Memory B cell (primary cell): ENCODE results near the gene SMCO3.

Source experiments
- ATAC-seq: fragments of 150-1000 bp; cut with Tn5 transposase; 2 replicates; pipeline ENCODE4 v1.10.0; 2021; ENCODE audit warnings: low read depth, mild to moderate bottlenecking, moderate library complexity
- DNase-seq, 2 donors: peaks; one replicate each; pipeline ENCODE4 v3.0.0; 2022; ENCODE audit warnings: low spot score in 2 of 2
- H3K27ac Mint-ChIP-seq: one replicate; pipeline ENCODE4 v1.8.0; 2022; ENCODE audit warnings: mild to moderate bottlenecking, moderate library complexity, mixed read lengths
- H3K27me3 Mint-ChIP-seq: one replicate; pipeline ENCODE4 v1.8.0; 2022; ENCODE audit warnings: mixed read lengths
- H3K36me3 Mint-ChIP-seq: one replicate; pipeline ENCODE4 v1.8.0; 2022; ENCODE audit warnings: mild to moderate bottlenecking, mixed read lengths
- H3K4me1 Mint-ChIP-seq: one replicate; pipeline ENCODE4 v1.8.0; 2022; ENCODE audit warnings: mixed read lengths
- H3K4me3 Mint-ChIP-seq: one replicate; pipeline ENCODE4 v1.8.0; 2022; ENCODE audit warnings: mild to moderate bottlenecking, moderate library complexity, mixed read lengths
- H3K9me3 Mint-ChIP-seq: one replicate; pipeline ENCODE4 v1.8.0; 2022; ENCODE audit warnings: mixed read lengths

SMCO3 gene

DNA sequence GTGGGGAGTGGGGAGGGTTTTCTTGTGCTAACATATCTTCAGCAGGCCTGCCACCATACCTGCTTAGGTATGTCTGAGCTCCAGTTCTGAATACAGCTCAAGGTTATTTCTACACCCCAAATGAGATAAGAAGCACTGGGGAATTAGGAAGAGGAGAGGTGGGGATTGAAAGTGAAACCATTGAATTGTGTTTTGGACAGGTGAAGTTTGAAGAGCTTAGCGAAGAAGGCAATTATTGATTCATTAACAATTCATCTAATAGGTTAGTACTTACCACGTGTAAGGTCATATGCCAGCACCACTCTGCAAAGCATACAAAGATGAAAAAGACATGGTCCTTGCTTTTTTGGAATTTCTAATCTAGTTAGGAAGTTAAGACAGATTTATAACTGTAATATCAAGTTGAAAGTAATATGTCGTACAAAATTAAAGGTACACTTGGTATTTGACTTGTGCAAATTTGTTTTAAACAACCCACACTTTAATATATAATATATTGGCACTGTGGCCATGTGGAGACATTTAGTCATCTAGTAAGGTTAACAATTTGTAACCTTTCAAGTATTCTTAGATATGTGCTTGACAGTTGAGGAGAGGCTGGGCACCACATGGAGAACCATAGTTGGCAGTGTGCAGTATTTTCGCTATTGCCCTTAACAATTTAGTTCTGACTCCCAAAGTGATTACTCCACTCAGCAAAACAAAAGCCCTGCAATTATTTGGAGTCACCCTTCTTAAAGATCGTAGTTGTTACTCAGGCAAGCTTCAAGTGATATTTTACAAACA lies 3.6 kb downstream of the SMCO3 start:
- Mint-ChIP-seq H3K4me1 (peaks cover 10% of the 10 kb centered on the region), H3K36me3 (peaks cover 1% of the 10 kb centered on the region), H3K27me3 (no peaks in the 10 kb centered on the region), H3K27ac (peak overlapping the region; percentile 41), H3K9me3 (no peaks in the 10 kb centered on the region), H3K4me3 (peak overlapping the region; percentile 62)
- ATAC-seq (no peak), DNase-seq (no peak)

DNA sequence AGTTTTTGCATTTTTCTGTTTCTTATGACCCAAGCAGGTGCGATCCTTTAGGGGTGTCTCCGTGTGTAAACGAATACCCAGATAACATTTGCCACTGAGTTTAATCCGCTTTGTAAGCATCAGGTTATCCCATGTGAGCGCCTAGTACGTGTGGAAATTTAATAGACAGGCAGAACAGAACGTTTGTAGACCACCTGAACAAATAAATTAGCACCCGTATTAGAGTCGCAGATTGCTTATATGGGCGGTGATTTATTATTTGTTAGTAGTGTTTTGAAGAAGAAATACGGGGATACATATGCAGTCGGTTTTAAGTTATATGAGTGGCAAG lies 10.2 kb downstream of the SMCO3 start:
- no peaks in the 10 kb centered on the region for H3K9me3 Mint-ChIP-seq
- ATAC-seq (peak; percentile 2), DNase-seq (no peak)
- H3K27ac Mint-ChIP-seq = no peak overlapping the region
- H3K27me3 Mint-ChIP-seq = no peaks in the 10 kb centered on the region
- H3K36me3 Mint-ChIP-seq = peaks cover 6% of the 10 kb centered on the region
- H3K4me1 Mint-ChIP-seq = peaks cover 9% of the 10 kb centered on the region
- no peak overlapping the region for H3K4me3 Mint-ChIP-seq

DNA sequence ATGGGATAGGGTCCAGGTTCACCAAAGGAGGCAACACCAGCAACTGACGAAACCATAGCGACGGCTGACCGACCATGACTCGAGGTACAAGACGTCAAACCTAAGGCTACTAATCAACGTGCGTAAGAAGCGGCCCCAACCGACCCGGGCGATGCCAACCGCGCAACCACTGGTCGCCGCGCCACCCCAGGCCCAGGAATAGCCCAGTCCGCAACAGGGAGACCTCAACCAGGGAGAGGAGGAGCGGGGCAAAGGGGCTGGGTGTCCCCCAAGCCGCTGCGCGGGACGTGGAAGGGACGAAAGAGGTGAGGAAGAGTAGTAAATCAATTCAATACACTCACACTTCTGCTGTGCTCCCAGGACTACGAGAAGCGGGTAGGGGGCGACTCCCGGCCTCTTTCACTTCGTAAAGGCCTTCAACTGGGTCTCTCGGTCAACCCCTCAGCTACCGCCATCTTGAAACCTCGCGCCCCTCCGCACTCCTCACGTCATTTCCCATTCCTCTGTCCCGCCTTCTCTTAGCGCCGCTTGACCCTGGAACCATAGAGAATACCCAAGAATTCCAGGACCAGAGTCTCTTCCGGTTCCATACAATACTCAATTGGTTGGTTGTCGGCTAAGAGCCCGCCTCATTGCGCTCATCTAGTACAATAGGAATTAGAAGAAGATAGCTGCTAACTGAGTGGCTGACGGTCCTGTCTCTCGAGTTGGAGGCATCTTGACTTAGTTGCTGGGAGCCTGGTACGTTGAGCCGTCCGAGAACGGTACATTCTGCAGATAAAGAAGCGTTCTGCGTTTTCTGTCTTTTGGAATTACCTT lies 10.8 kb downstream of the SMCO3 start, which contains the start of the genes C12orf60 and WBP11:
Gene C12orf60 (plus strand): TSS at position 660 of the 819 bp plus-strand sequence. CDS start 19,266 bp downstream, outside the sequence.
Gene WBP11 (minus strand): TSS at position 468 of the 819 bp plus-strand sequence. CDS start 2,095 bp downstream, outside the sequence.
- H3K4me1 Mint-ChIP-seq = peaks cover 9% of the 10 kb centered on the region
- peak; percentile 81 to 86 for DNase-seq
- peaks cover 6% of the 10 kb centered on the region for H3K36me3 Mint-ChIP-seq
- no peak within 1 kb of the TSS for H3K4me3 Mint-ChIP-seq
- H3K27me3 Mint-ChIP-seq = no peaks in the 10 kb centered on the region
- ATAC-seq = peak; percentile 83
- H3K9me3 Mint-ChIP-seq = no peaks in the 10 kb centered on the region
- no peak within 1 kb of the TSS for H3K27ac Mint-ChIP-seq

DNA sequence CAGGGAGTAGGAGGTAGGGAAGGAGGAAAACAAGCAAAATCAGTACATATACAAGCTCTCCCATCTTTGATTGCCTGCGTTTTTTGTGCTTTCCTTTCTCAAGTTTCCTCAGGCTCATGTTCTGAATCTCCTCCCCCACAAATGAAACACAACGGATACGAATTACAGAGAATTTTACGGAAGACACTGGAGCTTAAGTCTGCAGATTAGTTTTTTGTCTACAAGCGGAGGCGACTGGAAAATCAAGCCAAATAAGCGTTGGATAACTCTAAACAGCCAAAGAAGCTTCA lies 11.3 kb downstream of the SMCO3 start:
- peaks cover 9% of the 10 kb centered on the region for H3K4me1 Mint-ChIP-seq

DNA sequence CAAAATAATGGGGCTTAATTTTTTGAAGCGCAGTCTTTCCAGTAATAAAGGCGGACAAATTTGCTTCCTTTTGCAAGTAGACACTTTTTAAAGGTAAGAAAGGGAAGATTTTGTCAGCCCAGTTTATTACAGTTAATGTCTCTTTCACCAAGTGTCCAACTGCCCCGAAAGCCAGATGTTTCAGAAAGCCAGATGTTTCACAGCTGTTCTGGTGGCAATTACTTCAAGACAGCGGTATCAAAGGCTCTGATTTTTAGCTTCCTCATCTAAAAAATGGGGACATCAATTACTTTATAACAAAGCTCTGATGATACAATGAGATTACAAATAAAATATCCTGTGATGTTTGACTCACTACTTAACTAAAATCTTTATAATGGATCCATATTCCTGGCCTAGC lies 11.7 kb downstream of the SMCO3 start:
- H3K27ac Mint-ChIP-seq = no peak overlapping the region
- DNase-seq = no peak
- no peaks in the 10 kb centered on the region for H3K9me3 Mint-ChIP-seq
- no peak overlapping the region for H3K4me3 Mint-ChIP-seq
- ATAC-seq = no peak
- peaks cover 11% of the 10 kb centered on the region for H3K36me3 Mint-ChIP-seq
- H3K4me1 Mint-ChIP-seq = peaks cover 9% of the 10 kb centered on the region
- H3K27me3 Mint-ChIP-seq = no peaks in the 10 kb centered on the region

More for the DNA sequence above, 11.3 kb downstream of the SMCO3 start:
- ATAC-seq (no peak), DNase-seq (no peak)
- Mint-ChIP-seq H3K27ac (no peak overlapping the region), H3K36me3 (peaks cover 7% of the 10 kb centered on the region), H3K9me3 (no peaks in the 10 kb centered on the region), H3K27me3 (no peaks in the 10 kb centered on the region), H3K4me3 (no peak overlapping the region)

DNA sequence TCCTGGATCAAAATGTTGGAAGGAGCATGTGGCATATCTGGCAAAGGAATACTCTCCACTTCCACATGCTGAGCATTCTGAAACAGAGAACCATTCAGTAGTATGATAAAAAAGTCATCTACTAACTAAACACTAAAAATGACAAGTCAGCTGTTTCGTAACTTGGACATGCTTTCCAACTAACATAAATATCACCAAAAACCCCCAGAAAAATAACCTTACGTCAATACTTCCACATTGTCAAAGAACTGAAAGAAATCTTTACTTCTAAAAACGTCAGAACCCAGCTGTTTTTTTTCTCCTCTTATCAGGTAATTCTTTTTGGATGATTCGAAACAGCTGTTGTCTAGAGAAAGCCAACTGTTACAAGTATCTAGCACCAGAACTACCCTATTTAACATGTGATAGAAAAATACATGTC lies 18.9 kb downstream of the SMCO3 start:
- Mint-ChIP-seq H3K4me1 (peaks cover 2% of the 10 kb centered on the region), H3K9me3 (no peaks in the 10 kb centered on the region), H3K27me3 (no peaks in the 10 kb centered on the region), H3K4me3 (no peak overlapping the region), H3K27ac (peak overlapping the region; percentile 75), H3K36me3 (peaks cover 41% of the 10 kb centered on the region)
- ATAC-seq (peak; percentile 42), DNase-seq (no peak)

DNA sequence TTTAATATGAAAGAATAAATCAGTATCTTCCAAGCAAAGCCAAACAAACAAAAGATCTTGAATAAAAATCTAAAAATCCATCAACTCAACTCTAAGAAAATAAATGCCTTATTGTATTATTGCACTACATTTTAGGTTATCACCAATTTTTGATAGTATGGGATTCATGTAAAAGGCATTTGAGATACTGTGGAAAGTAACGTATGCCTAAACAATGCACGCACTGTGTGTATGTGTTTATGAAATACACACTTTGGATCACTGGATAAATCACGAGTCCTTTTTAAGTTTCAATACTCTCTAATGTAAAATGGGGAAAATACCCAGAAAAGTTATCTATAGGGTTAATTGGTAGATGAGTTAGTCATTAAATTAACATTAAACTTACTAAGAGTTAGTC lies 28.4 kb downstream of the SMCO3 start:
- no peaks in the 10 kb centered on the region for H3K9me3 Mint-ChIP-seq
- peaks cover 1% of the 10 kb centered on the region for H3K4me1 Mint-ChIP-seq
- H3K27ac Mint-ChIP-seq = no peak overlapping the region
- H3K4me3 Mint-ChIP-seq = no peak overlapping the region
- no peaks in the 10 kb centered on the region for H3K27me3 Mint-ChIP-seq
- ATAC-seq (no peak), DNase-seq (no peak)
- H3K36me3 Mint-ChIP-seq = peaks cover 19% of the 10 kb centered on the region

DNA sequence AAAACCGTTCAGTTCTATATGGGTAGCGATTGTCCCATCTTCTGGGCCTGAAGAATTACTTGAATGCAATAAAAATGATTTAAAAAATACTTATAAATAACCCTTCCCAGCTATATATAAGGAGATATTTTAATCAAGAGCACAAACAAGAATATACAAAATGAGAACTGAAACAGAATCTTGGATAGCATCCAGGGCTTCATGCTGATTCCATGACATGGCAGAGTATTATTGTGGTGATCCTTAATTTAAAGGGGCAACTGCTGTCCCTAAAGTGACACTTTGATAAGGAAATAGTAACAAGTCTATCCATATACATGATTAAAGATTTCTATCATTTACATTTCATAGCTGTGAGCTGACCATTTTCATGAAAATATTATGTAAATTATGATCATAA lies 29.5 kb downstream of the SMCO3 start:
- H3K27ac Mint-ChIP-seq = no peak overlapping the region
- H3K4me1 Mint-ChIP-seq = peaks cover 4% of the 10 kb centered on the region
- no peak for DNase-seq
- no peak for ATAC-seq
- no peaks in the 10 kb centered on the region for H3K27me3 Mint-ChIP-seq
- peaks cover 12% of the 10 kb centered on the region for H3K36me3 Mint-ChIP-seq
- no peak overlapping the region for H3K4me3 Mint-ChIP-seq
- H3K9me3 Mint-ChIP-seq = no peaks in the 10 kb centered on the region

DNA sequence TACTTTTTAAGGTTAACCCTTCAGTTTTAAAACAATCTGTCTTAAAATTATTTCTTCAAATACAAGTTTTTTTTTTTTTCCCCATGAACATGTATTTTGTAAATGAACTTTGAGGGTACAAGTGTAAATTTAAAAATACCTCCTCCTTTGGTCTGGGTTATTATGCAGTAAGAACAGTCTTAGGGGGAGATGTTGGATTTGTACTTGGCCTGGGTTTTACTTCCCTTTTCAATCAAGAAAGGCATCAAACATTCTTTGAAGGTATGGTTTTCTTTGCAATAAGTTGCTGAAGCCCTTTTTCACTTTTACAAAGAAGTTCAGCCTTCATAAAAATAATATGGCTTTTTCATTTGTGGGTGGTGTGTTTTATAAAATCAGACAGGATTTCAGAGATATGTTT lies 31.2 kb downstream of the SMCO3 start:
- Mint-ChIP-seq H3K27me3 (no peaks in the 10 kb centered on the region), H3K4me1 (peaks cover 4% of the 10 kb centered on the region), H3K27ac (no peak overlapping the region), H3K4me3 (no peak overlapping the region), H3K36me3 (peaks cover 5% of the 10 kb centered on the region), H3K9me3 (no peaks in the 10 kb centered on the region)
- ATAC-seq (peak; percentile 41), DNase-seq (no peak)

DNA sequence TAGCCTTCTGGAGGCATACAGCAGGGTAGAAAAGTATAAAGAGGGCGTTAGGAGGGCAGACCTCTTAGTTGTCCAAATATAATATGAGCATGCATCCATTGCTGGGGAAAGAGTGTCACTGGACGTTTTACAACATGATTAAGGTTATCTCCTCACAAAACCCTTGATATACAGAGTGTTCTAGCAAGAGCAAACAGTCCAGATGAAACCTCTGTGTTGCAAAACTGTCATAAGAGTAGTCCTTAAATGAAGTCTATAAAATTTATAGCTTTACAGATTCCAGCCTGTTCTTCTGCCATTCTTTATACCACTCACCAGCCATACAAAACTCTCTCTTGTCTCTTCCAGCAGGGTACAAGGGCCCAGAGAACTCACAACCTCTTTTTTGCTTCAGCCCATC lies 32.4 kb downstream of the SMCO3 start:
- Mint-ChIP-seq H3K27ac (no peak overlapping the region), H3K36me3 (no peaks in the 10 kb centered on the region), H3K4me1 (peaks cover 4% of the 10 kb centered on the region), H3K27me3 (no peaks in the 10 kb centered on the region), H3K9me3 (no peaks in the 10 kb centered on the region), H3K4me3 (no peak overlapping the region)
- ATAC-seq = no peak
- DNase-seq = no peak

DNA sequence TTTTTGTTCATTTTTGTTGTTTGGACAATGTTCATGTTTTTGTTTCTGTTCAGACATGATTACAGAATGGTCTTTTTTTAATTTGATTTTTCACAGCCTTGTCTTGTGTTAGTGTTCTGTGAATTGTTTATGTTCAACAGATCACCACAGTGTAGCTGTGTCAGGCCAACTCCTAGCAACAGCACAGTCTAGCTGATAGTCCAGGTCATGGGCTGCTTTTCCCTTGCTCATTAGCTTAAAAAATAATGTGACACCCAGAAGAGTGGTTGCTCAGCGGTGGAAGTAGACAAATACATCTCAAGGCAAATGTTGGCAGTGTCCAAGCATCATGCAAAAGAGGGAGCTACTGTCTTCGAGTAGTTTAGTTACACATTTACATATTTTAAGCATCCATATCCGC lies 33.1 kb downstream of the SMCO3 start:
- Mint-ChIP-seq H3K4me1 (peaks cover 4% of the 10 kb centered on the region), H3K9me3 (no peaks in the 10 kb centered on the region), H3K27me3 (no peaks in the 10 kb centered on the region), H3K4me3 (no peak overlapping the region), H3K36me3 (no peaks in the 10 kb centered on the region), H3K27ac (no peak overlapping the region)
- ATAC-seq = no peak
- no peak for DNase-seq

DNA sequence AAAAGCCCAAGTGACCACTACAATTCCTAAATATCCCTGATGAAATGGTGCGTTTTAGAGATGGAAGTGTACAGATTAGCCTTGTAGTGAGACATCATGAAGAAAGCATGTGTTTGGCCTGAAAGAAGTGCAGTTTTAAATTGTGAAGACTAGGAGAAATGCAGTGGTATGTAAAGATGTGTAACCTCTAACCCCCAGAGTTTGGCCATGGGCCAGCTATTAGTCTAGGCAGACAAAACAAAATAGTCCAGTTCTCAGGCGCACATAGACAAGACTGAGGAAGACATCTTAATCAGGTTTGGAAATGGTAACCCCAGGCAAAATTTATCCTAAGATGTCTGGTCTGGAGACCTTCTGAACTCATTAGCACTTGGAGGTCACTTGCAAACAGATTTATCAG lies 34.1 kb downstream of the SMCO3 start:
- no peaks in the 10 kb centered on the region for H3K9me3 Mint-ChIP-seq
- no peaks in the 10 kb centered on the region for H3K36me3 Mint-ChIP-seq
- H3K27me3 Mint-ChIP-seq = no peaks in the 10 kb centered on the region
- H3K27ac Mint-ChIP-seq = no peak overlapping the region
- H3K4me3 Mint-ChIP-seq = no peak overlapping the region
- DNase-seq (no peak), ATAC-seq (no peak)
- H3K4me1 Mint-ChIP-seq = peaks cover 11% of the 10 kb centered on the region

DNA sequence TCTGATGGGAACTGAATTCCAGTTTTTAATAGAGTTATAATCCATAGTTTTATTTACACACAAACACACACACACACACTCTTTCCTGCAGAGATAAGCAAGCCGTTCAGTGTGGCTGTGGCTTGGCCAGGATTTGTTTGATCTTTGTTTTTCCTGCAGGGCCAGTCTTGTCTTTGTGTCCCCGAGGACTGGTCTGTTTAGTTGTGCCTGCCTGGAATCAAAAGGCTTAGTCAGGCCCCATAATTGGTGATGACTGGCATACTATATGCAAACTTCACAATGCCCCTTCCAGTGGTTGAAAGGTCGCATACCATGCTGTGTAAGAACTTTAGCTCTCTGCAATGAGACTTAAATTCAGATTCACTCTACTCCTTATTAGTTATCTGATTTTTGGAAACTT lies 36.7 kb downstream of the SMCO3 start:
- DNase-seq = no peak
- H3K36me3 Mint-ChIP-seq = no peaks in the 10 kb centered on the region
- H3K4me1 Mint-ChIP-seq = peaks cover 19% of the 10 kb centered on the region
- H3K4me3 Mint-ChIP-seq = no peak overlapping the region
- no peaks in the 10 kb centered on the region for H3K9me3 Mint-ChIP-seq
- H3K27me3 Mint-ChIP-seq = no peaks in the 10 kb centered on the region
- H3K27ac Mint-ChIP-seq = no peak overlapping the region
- ATAC-seq = no peak

DNA sequence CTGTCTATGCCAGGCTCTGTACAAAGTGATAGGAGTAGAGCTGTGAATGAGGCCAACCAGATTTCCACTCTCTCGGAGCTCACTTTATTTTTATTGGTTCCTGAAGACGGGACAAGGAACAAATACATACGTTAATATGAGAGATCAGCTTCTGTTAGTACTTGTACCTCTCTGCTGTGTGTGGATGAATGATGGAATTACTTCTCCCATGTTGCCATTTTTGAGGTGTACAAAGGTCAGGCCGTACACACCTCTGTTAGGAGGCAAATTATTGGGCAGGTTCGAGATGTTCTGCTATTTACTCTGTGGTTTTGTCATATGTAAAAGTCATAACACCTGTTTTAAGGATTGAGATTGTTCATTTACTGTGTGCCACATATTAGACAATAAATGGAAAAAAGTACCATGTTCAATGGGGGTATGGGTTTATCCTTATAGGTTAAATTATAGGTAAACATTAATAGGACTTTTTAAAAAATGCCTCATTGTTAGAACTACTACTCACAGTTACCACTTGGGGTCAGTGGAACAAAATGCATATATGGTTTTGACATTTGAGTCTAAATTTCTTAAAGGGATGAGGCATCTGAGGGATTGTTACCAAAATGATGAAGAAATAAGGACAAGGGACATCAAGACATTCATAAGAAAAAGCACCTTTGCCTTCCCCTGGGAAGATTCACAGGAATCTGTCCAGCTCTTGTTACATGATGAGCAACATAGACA lies 37.6 kb downstream of the SMCO3 start:
- no peaks in the 10 kb centered on the region for H3K36me3 Mint-ChIP-seq
- no peaks in the 10 kb centered on the region for H3K27me3 Mint-ChIP-seq
- H3K27ac Mint-ChIP-seq = no peak overlapping the region
- DNase-seq (no peak), ATAC-seq (no peak)
- no peak overlapping the region for H3K4me3 Mint-ChIP-seq
- peaks cover 22% of the 10 kb centered on the region for H3K4me1 Mint-ChIP-seq
- H3K9me3 Mint-ChIP-seq = no peaks in the 10 kb centered on the region
